ENCODE results near the gene PRKCB. TPM values are rescaled to one million over a fixed set of nuclear protein-coding genes. Genes with fewer than 3 reads are reported as not detected.

Gene PRKCB
- total RNA-seq, 4 donors from 2014 or later: 2.0 to 8.6 (median 4.0) TPM

DNA sequence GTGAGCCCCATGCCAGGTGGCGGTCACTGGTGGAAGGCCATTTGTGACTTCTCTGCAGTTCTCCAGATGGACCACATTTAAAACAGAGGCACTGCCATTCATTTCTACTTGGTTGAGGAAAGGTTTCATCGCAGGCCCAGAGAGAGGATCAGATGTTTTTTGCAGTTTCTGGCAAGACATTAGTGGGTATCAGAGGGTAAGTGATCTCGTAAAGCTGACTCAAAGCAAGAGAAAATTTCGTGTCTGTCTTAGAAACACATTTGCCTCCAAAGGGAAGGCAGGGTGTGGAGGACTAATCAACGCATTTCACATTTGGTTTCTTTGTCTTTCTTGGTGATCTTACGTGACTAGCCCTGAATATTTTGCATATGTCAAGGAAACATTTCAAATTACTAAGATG, 81.8 kb downstream of the PRKCB start:
- H3K4me1 ChIP-seq: no peaks in the 10 kb centered on the region
- H3K4me3 ChIP-seq (replicated peaks in 1 of 3): no peak overlapping the region
- no peaks in the 10 kb centered on the region for H3K36me3 ChIP-seq
- no peaks in the 10 kb centered on the region for H3K9me3 ChIP-seq
- intact Hi-C loops (cut with DNase I): no loop called here
- no peak overlapping the region for H3K27ac ChIP-seq
- no peak for DNase-seq
- TF ChIP-seq CTCF (IDR thresholded peaks at IDR 0.05): no peak
- TF ChIP-seq POLR2A (IDR thresholded peaks at IDR 0.05): no peak
- 89 to 90% methylated on average over 6 of the region's 6 CpGs for WGBS, 2 donors
- no peaks in the 10 kb centered on the region for H3K27me3 ChIP-seq

DNA sequence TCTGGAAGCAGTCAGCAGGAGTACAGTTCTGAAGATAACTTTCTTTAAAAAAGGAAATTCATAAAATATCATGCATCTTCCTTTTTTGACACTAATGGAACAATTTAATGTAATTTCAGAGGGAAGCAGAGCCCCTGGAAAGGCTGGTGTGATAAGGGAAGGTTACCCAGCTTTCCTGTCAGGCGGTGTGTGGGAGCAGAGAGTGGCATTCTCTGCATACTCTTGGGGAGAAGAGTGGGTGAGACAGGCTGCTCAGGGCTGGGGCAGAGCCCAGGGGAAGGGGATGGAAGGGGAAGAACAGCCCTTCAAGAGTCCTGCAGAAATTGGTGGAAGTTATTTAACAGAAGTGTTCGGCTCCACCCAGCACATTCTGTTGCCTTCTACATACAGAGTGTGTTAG, 84.7 kb downstream of the PRKCB start:
- Histone ChIP-seq H3K4me1 (no peaks in the 10 kb centered on the region), H3K27me3 (no peaks in the 10 kb centered on the region), H3K27ac (no peak overlapping the region), H3K36me3 (no peaks in the 10 kb centered on the region), H3K9me3 (no peaks in the 10 kb centered on the region), H3K4me3 (replicated peaks in 1 of 3) (no peak overlapping the region)
- TF ChIP-seq CTCF (IDR thresholded peaks at IDR 0.05): no peak
- no peak for TF ChIP-seq POLR2A (IDR thresholded peaks at IDR 0.05)
- DNase-seq: no peak
- 77 to 83% methylated on average over 2 of the region's 2 CpGs for WGBS, 2 donors
- intact Hi-C loops (cut with DNase I): no loop called here

- TF ChIP-seq POLR2A (IDR thresholded peaks at IDR 0.05) (no peak), CTCF (IDR thresholded peaks at IDR 0.05) (no peak)
- H3K27me3 ChIP-seq: no peaks in the 10 kb centered on the region
- H3K4me1 ChIP-seq: no peaks in the 10 kb centered on the region
- intact Hi-C loops (cut with DNase I): no loop called here
- H3K4me3 ChIP-seq (replicated peaks in 1 of 3): no peak overlapping the region
- no peak for DNase-seq
- H3K36me3 ChIP-seq: no peaks in the 10 kb centered on the region
- no peaks in the 10 kb centered on the region for H3K9me3 ChIP-seq
- 76 to 77% methylated on average over 3 of the region's 3 CpGs for WGBS, 2 donors
- no peak overlapping the region for H3K27ac ChIP-seq
Observed at GRCh38 chr16:23920899-23921298, 85.1 kb downstream of the PRKCB start.

DNA sequence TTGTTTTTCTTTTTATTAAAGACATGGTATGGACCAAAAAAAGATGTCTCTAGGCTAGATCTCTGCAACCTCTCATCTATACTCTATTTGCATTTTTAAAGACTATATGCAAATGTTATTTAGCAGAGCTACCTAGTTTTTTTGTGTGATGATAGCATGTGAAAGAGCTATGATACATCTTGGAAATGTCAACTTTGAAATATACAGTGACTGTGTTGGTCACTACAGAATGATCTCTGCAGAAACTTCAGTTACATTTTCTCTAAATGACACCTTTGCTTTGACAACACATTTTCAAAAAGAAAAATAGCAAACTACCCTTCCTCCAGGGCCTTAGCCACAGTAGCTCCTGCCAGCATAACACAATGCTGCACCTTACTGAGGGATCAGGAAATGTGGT, 86.6 kb downstream of the PRKCB start:
- no peaks in the 10 kb centered on the region for H3K27me3 ChIP-seq
- intact Hi-C loops (cut with DNase I): no loop called here
- no peak overlapping the region for H3K4me3 ChIP-seq (replicated peaks in 1 of 3)
- H3K36me3 ChIP-seq: no peaks in the 10 kb centered on the region
- no peak for DNase-seq
- no peaks in the 10 kb centered on the region for H3K9me3 ChIP-seq
- TF ChIP-seq CTCF (IDR thresholded peaks at IDR 0.05) (no peak), POLR2A (IDR thresholded peaks at IDR 0.05) (no peak)
- no peaks in the 10 kb centered on the region for H3K4me1 ChIP-seq
- H3K27ac ChIP-seq: no peak overlapping the region

GRCh38 chr16:23924128-23924527, 88.3 kb downstream of the PRKCB start:
- H3K4me3 ChIP-seq (replicated peaks in 1 of 3): no peak overlapping the region
- H3K36me3 ChIP-seq: no peaks in the 10 kb centered on the region
- no peaks in the 10 kb centered on the region for H3K4me1 ChIP-seq
- 71 to 75% methylated on average over 8 of the region's 8 CpGs for WGBS, 2 donors
- H3K27me3 ChIP-seq: no peaks in the 10 kb centered on the region
- H3K27ac ChIP-seq: no peak overlapping the region
- intact Hi-C loops (cut with DNase I): no loop called here
- H3K9me3 ChIP-seq: no peaks in the 10 kb centered on the region
- no peak for TF ChIP-seq CTCF (IDR thresholded peaks at IDR 0.05)
- no peak for TF ChIP-seq POLR2A (IDR thresholded peaks at IDR 0.05)
- DNase-seq: no peak

Data from thyroid gland (tissue), 4 donors.